Mucosa of descending colon (tissue), 3 donors: Measurements from ENCODE around the gene SOX6. TPM values are rescaled to one million over a fixed set of nuclear protein-coding genes. Genes with fewer than 3 reads are reported as not detected.

Experiments used
- ATAC-seq: fragments of 200-7000 bp; cut with Tn5 transposase; one replicate; pipeline ENCODE4 v1.9.1; 2020; ENCODE audit warnings: mild to moderate bottlenecking, moderate library complexity
- DNase-seq, 3 donors: peaks; one replicate each; pipeline ENCODE4 v3.0.0-alpha.2; 2020
- H3K36me3 ChIP-seq: fragments of 200-600 bp; one replicate; pipeline ENCODE4 v1.8.0; 2021; ENCODE audit warnings: low read depth, mild to moderate bottlenecking
- H3K4me1 ChIP-seq: fragments of 200-600 bp; one replicate; pipeline ENCODE4 v1.8.0; 2021; ENCODE audit warnings: low read depth, mild to moderate bottlenecking
- H3K4me3 ChIP-seq: fragments of 200-600 bp; one replicate; pipeline ENCODE4 v1.8.0; 2021; ENCODE audit warnings: mild to moderate bottlenecking
- H3K9me3 ChIP-seq: fragments of 200-600 bp; one replicate; pipeline ENCODE4 v1.8.0; 2021; ENCODE audit warnings: mild to moderate bottlenecking
- intact Hi-C, 2 donors: fragments of 100-400 bp; cut with DNase I in 1 of 2; cut with micrococcal nuclease in 1 of 2; formaldehyde crosslinking; loops; one replicate each; pipeline versions ENCODE4 v1.11.0 to v1.11.1; 2022; cut with DNase I, micrococcal nuclease
- total RNA-seq, 3 donors: library from RNA; stranded (reverse); fragmentation: NEBNext Ultra II Directional in 2 of 3; extraction: Animal tissue kit (Norgen Biotek cat#: 25700) in 2 of 3; gene quantifications; one replicate each; pipeline versions ENCODE4 v1.2.1 to v1.2.4, GENCODE V29; 2021 to 2023
- TF ChIP-seq, protein P1 (sequence below): fragments of 200-600 bp; IDR thresholded peaks from one replicate; pipeline ENCODE4 v1.8.0; 2022; ENCODE audit warnings: antibody characterized with exemption, mild to moderate bottlenecking
- donor health status: DM: no; HTN: no; CAD: no; lungs with moderate emphysema.
- donor health status: DM: no; HTN: no; CAD: no.
- donor health status: DM: no; HTN: yes; CAD: no.

The SOX6 gene
- total RNA-seq, 3 donors from 2014 or later = 5.8 to 6.5 (median 6.0) TPM

DNA sequence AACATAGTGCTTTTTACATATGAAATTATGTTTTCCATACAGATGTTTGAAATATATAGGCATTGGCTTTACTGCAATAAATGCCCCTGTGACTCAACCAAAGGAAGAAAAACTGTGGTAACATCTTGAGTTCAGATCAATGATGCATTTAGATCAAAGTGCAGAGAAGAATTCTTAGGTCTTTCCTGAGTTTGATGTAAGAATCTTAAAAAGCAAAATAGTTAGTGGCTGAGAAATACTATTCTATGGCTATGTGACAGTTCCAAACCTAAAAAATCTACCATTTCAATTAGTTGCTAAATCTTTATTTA, 93.7 kb downstream of the SOX6 start:
- Histone ChIP-seq H3K36me3 (no peaks in the 10 kb centered on the region), H3K4me3 (no peak overlapping the region), H3K9me3 (no peaks in the 10 kb centered on the region), H3K4me1 (no peaks in the 10 kb centered on the region)
- DNase-seq (no peak), ATAC-seq (no peak)
- intact Hi-C loops = no loop called here
- TF ChIP-seq, protein P1, sequence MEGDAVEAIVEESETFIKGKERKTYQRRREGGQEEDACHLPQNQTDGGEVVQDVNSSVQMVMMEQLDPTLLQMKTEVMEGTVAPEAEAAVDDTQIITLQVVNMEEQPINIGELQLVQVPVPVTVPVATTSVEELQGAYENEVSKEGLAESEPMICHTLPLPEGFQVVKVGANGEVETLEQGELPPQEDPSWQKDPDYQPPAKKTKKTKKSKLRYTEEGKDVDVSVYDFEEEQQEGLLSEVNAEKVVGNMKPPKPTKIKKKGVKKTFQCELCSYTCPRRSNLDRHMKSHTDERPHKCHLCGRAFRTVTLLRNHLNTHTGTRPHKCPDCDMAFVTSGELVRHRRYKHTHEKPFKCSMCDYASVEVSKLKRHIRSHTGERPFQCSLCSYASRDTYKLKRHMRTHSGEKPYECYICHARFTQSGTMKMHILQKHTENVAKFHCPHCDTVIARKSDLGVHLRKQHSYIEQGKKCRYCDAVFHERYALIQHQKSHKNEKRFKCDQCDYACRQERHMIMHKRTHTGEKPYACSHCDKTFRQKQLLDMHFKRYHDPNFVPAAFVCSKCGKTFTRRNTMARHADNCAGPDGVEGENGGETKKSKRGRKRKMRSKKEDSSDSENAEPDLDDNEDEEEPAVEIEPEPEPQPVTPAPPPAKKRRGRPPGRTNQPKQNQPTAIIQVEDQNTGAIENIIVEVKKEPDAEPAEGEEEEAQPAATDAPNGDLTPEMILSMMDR = no peak

- TF ChIP-seq, protein P1 = no peak
- DNase-seq (no peak), ATAC-seq (peak; percentile 96)
- intact Hi-C loops = no loop called here
- Histone ChIP-seq H3K4me3 (no peak overlapping the region), H3K9me3 (no peaks in the 10 kb centered on the region), H3K4me1 (no peaks in the 10 kb centered on the region), H3K36me3 (no peaks in the 10 kb centered on the region)
These were observed 94.3 kb downstream of the SOX6 start for GRCh38 chr11:16261836-16262644.

- TF ChIP-seq, protein P1 = no peak
- DNase-seq (peak in 1 of 3 donors; percentile 53), ATAC-seq (peak; percentile 37)
- no peak overlapping the region for H3K4me3 ChIP-seq
- H3K4me1 ChIP-seq = no peaks in the 10 kb centered on the region
- H3K9me3 ChIP-seq = no peaks in the 10 kb centered on the region
- no peaks in the 10 kb centered on the region for H3K36me3 ChIP-seq
- intact Hi-C loops = no loop called here
These were observed 104.0 kb downstream of the SOX6 start for GRCh38 chr11:16252373-16252772.

GRCh38 chr11:16248248-16248647, 108.1 kb downstream of the SOX6 start:
- no peak for DNase-seq
- no peak for ATAC-seq

DNA sequence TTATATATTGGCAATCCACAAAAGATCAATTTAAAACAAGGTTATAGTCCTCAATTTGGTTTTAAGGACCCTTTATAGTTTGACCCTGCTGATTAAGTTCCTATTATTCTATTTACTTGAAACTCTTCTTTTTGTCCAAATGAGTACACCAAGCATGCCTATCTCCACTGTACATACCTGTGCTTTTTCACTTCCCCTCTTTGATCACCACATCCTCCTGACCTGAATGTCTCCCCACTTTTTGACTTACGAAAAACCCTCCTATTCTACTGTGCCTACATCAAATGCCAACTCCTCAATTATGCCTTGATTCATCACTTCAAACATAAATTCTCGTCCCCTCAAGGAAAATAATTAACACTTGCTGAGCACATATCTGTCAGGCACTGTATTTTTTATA, 113.5 kb downstream of the SOX6 start:
- no peak for DNase-seq
- Histone ChIP-seq H3K4me3 (no peak overlapping the region), H3K36me3 (no peaks in the 10 kb centered on the region), H3K4me1 (no peaks in the 10 kb centered on the region), H3K9me3 (no peaks in the 10 kb centered on the region)
- ATAC-seq = no peak
- TF ChIP-seq, protein P1 = no peak
- intact Hi-C loops = no loop called here

More at GRCh38 chr11:16248248-16248647, 108.1 kb downstream of the SOX6 start:
- Histone ChIP-seq H3K4me3 (no peak overlapping the region), H3K36me3 (no peaks in the 10 kb centered on the region), H3K9me3 (no peaks in the 10 kb centered on the region), H3K4me1 (no peaks in the 10 kb centered on the region)
- TF ChIP-seq, protein P1 = no peak
- intact Hi-C loops = no loop called here
